Rectal smooth muscle tissue (tissue), 1 donor: Measurements from ENCODE around the gene PALLD.
"Not testable (repeated sequence)": the region's sequence is repeated elsewhere in the genome, so short reads cannot be mapped to it uniquely, and the experiment has no call there.

ENCODE experiments used
- H3K27ac ChIP-seq: one replicate; pipeline ENCODE4 v1.7.0; 2013; ENCODE audit warnings: low read depth, low read length, inconsistent platforms
- H3K27me3 ChIP-seq: one replicate; pipeline ENCODE4 v1.7.0; 2013; ENCODE audit warnings: low read length; ENCODE audit not compliant: control insufficient read depth, insufficient read depth
- H3K36me3 ChIP-seq: one replicate; pipeline ENCODE4 v1.7.0; 2013; ENCODE audit warnings: low read length; ENCODE audit not compliant: control insufficient read depth, insufficient read depth
- H3K4me1 ChIP-seq: one replicate; pipeline ENCODE4 v1.7.0; 2013; ENCODE audit warnings: low read length; ENCODE audit not compliant: control insufficient read depth, insufficient read depth
- H3K4me3 ChIP-seq: one replicate; pipeline ENCODE4 v1.7.0; 2013; ENCODE audit warnings: low read length
- H3K9ac ChIP-seq: one replicate; pipeline ENCODE4 v1.7.0; 2013; ENCODE audit warnings: low read length

Gene PALLD

DNA sequence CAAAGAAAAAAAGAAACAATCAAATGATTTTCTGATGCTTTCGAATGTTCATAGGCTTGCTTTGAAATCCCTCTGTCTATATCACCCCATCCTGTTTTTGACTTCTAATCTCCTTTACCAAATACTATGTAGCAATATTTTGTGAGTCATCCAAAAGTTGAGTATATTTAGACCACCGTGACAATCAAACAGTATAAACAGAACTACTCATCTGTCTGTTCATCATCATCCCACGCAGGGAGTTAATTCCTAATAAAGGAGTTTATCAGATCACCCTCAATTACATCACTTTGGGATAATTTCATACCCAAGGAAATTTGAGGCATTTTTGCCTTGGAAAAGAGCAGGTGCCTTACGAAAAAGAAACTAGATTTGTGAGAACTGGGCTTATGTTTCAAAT, 300.3 kb downstream of the PALLD start:
- H3K9ac ChIP-seq: no peak overlapping the region
- H3K27ac ChIP-seq: peak overlapping the region; percentile 46
- no peak overlapping the region for H3K4me3 ChIP-seq
- H3K4me1 ChIP-seq: peaks cover 3% of the 10 kb centered on the region
- no peaks in the 10 kb centered on the region for H3K36me3 ChIP-seq
- no peaks in the 10 kb centered on the region for H3K27me3 ChIP-seq

DNA sequence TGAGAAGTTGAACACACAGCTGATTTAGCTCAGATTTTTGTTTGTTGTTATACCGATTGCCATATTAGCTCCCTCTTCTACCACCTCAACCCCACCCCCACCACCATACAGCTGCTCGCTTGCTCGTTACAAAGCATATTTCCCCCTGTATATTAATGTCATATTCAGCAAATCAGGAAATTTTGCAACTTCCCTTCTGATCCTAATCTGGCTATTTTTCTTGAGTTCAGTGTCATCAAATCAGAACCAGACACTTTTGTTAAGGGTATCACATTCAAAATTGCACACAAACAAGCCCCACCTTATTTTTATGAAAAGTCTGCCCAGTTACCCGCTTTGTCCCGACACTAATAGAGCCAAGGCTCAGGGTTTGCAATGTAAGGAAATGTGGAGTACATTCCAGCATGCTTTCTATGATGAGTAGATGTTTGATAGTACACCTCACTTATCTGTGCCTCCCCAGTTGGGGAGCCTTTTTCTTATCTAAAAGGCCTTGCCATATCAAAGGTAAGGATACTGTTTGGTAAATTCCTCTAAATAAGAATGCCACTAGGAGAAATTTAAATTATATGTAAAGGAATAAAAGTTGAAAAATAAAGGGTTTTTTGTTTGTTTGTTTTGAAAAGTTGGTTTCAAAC, 301.0 kb downstream of the PALLD start:
- no peaks in the 10 kb centered on the region for H3K27me3 ChIP-seq
- H3K4me3 ChIP-seq: no peak overlapping the region
- H3K36me3 ChIP-seq: no peaks in the 10 kb centered on the region
- peaks cover 3% of the 10 kb centered on the region for H3K4me1 ChIP-seq
- H3K27ac ChIP-seq: no peak overlapping the region
- no peak overlapping the region for H3K9ac ChIP-seq

- Histone ChIP-seq H3K4me3 (no peak overlapping the region), H3K27me3 (no peaks in the 10 kb centered on the region), H3K9ac (no peak overlapping the region), H3K27ac (no peak overlapping the region), H3K4me1 (peaks cover 14% of the 10 kb centered on the region), H3K36me3 (no peaks in the 10 kb centered on the region)
Measured at GRCh38 chr4:168800926-168801325, 304.1 kb downstream of the PALLD start.

DNA sequence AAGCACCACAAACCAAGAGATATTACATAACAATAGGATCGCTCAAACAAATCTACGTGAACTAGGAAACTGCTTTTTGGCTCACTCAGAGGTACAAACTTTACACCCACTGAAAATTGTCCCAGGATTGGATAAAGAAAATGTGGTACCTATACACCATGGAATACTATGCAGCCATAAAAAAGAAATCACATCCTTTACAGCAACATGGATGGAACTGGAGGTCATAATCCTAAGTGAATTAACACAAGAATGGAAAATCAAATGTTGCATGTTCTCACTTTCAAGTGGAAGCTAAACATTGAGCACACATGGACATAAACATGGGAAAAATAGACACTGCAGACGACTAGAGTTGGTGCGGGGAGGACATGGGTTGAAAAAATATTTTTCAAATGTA, 305.4 kb downstream of the PALLD start:
- Histone ChIP-seq H3K9ac (no peak overlapping the region), H3K36me3 (no peaks in the 10 kb centered on the region), H3K4me3 (no peak overlapping the region), H3K4me1 (peaks cover 11% of the 10 kb centered on the region), H3K27me3 (no peaks in the 10 kb centered on the region), H3K27ac (no peak overlapping the region)

- Histone ChIP-seq H3K27ac (peak overlapping the region; percentile 70), H3K4me1 (peaks cover 11% of the 10 kb centered on the region)
- not testable (repeated sequence) for H3K4me3 ChIP-seq, H3K9ac ChIP-seq, H3K36me3 ChIP-seq, H3K27me3 ChIP-seq
Measured at GRCh38 chr4:168803052-168803451, 306.2 kb downstream of the PALLD start.

DNA sequence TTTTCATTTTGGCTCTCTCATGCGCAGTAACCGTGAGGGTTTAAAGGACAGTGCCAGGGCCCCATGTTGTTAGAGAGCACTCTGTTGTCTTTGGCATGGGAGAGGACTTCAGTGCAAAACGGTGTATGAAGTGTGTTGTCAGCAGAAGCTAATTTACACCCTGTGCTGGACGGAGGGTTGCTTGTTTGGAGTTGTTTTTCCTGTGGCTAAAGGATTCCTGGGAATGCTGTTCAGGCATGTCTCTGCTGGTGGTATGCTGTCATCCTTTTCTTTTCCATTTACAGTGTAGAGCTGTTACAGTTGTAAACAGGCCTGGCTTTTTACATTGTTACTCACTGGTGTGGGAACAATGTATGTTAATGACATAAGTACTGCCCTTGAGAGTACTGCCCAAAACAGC, 306.9 kb downstream of the PALLD start:
- Histone ChIP-seq H3K4me3 (no peak overlapping the region), H3K27me3 (no peaks in the 10 kb centered on the region), H3K9ac (no peak overlapping the region), H3K4me1 (peaks cover 11% of the 10 kb centered on the region), H3K36me3 (no peaks in the 10 kb centered on the region), H3K27ac (peak overlapping the region; percentile 70)

- no peak overlapping the region for H3K4me3 ChIP-seq
- no peaks in the 10 kb centered on the region for H3K27me3 ChIP-seq
- H3K36me3 ChIP-seq: no peaks in the 10 kb centered on the region
- peaks cover 11% of the 10 kb centered on the region for H3K4me1 ChIP-seq
- H3K9ac ChIP-seq: no peak overlapping the region
- peak overlapping the region; percentile 70 for H3K27ac ChIP-seq
Measured at GRCh38 chr4:168804146-168804545, 307.3 kb downstream of the PALLD start.

DNA sequence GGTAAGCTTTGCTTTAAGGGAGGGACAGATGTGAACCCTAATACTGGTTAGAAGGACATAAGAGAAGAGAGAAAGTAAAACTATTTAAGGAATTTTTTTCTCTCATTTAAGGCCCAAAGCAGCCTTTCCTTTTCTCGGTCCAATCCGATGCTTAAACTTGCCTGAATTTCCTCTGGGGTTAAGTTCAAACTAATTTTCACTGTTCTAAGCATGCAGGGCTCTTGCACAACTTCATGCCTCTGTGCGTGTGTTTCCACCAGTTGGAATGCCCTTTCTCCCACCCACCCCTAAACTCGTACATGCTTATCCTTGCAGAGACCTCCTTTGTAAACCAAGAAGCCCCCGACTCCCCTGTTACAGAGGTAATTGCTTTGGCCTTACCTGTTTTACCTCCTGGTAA, 308.5 kb downstream of the PALLD start:
- no peak overlapping the region for H3K9ac ChIP-seq
- no peak overlapping the region for H3K4me3 ChIP-seq
- no peaks in the 10 kb centered on the region for H3K36me3 ChIP-seq
- H3K27ac ChIP-seq: no peak overlapping the region
- no peaks in the 10 kb centered on the region for H3K27me3 ChIP-seq
- H3K4me1 ChIP-seq: peaks cover 11% of the 10 kb centered on the region

DNA sequence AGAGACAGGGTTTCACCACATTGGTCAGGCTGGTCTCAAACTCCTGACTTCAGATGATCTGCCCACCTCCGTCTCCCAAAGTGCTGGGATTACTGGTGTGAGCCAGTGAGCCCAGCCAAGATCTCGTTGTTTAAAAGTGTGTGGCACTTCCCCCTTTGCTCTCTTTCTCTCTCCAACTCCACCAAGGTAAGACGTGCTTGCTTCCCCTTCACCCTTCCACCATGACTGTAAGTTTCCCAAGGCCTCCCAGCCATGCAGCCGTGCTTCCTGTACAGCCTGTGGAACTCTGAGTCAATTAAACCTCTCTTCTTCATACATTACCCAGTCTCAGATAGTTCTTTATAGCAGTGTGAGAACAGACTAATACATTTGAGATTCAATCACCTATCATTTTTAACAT, 309.4 kb downstream of the PALLD start:
- H3K4me3 ChIP-seq, H3K9ac ChIP-seq, H3K27ac ChIP-seq, H3K27me3 ChIP-seq, H3K36me3 ChIP-seq: not testable (repeated sequence)
- peaks cover 11% of the 10 kb centered on the region for H3K4me1 ChIP-seq

- H3K27ac ChIP-seq: peak overlapping the region; percentile 99
- no peak overlapping the region for H3K4me3 ChIP-seq
- no peaks in the 10 kb centered on the region for H3K36me3 ChIP-seq
- no peaks in the 10 kb centered on the region for H3K27me3 ChIP-seq
- H3K4me1 ChIP-seq: peaks cover 34% of the 10 kb centered on the region
- no peak overlapping the region for H3K9ac ChIP-seq
Measured at GRCh38 chr4:168811207-168811606, 314.4 kb downstream of the PALLD start.

GRCh38 chr4:168811786-168812651, 315.2 kb downstream of the PALLD start:
- no peaks in the 10 kb centered on the region for H3K36me3 ChIP-seq
- no peak overlapping the region for H3K9ac ChIP-seq
- peak overlapping the region; percentile 99 for H3K27ac ChIP-seq
- H3K4me3 ChIP-seq: no peak overlapping the region
- no peaks in the 10 kb centered on the region for H3K27me3 ChIP-seq
- H3K4me1 ChIP-seq: peaks cover 38% of the 10 kb centered on the region

- Histone ChIP-seq H3K9ac (no peak overlapping the region), H3K4me1 (peaks cover 45% of the 10 kb centered on the region), H3K27me3 (no peaks in the 10 kb centered on the region), H3K36me3 (no peaks in the 10 kb centered on the region), H3K27ac (peak overlapping the region; percentile 99), H3K4me3 (no peak overlapping the region)
Measured at GRCh38 chr4:168812806-168813205, 316.0 kb downstream of the PALLD start.

DNA sequence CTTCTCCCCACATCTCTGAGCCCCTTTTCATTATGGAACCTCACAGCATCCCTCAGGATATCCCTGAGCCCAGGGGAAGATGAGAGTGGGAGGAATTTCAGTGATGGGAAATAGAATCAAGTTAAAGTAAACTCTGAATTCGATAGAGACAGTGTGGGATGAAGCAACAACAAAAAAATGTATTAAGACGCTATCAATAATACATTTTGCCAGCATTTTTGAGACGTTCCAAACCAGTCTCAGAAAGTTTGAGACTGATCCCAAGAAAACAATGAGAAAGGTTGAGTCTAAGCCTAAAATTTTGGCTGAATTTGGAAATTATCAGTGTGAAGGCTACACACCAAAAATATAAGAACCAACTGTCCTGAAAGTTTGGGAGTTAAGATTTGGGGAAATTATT, 317.0 kb downstream of the PALLD start:
- H3K27me3 ChIP-seq: no peaks in the 10 kb centered on the region
- H3K27ac ChIP-seq: peak overlapping the region; percentile 99
- H3K4me1 ChIP-seq: peaks cover 49% of the 10 kb centered on the region
- H3K36me3 ChIP-seq: no peaks in the 10 kb centered on the region
- no peak overlapping the region for H3K9ac ChIP-seq
- H3K4me3 ChIP-seq: no peak overlapping the region
